Tibial artery (tissue), 4 donors: ENCODE data around the gene GAL.

Source experiments
- DNase-seq, 2 donors: peaks; one replicate each; pipeline ENCODE4 v3.0.0-alpha.2; 2019
- H3K27ac ChIP-seq, 2 donors: fragments of 200-600 bp; sonication (generic) in 1 of 2; 1 replicate in 1 of 2; 2 replicates in 1 of 2; pipeline ENCODE4 v1.5.1; 2018 to 2019; ENCODE audit warnings: mild to moderate bottlenecking in 1 of 2
- H3K27me3 ChIP-seq, 2 donors: fragments of 200-600 bp; sonication (generic) in 1 of 2; one replicate each; pipeline versions ENCODE4 v1.5.1 to v1.6.0; 2016 to 2019
- H3K36me3 ChIP-seq, 3 donors: fragments of 200-600 bp; sonication (generic) in 2 of 3; one replicate each; pipeline ENCODE4 v1.5.1; 2016 to 2019; ENCODE audit warnings: mild to moderate bottlenecking in 2 of 3
- H3K4me1 ChIP-seq, 4 donors: fragments of 200-600 bp; sonication (generic) in 2 of 4; 1 replicate in 3 of 4; 2 replicates in 1 of 4; pipeline ENCODE4 v1.5.1; 2016 to 2019
- H3K4me3 ChIP-seq, 2 donors: fragments of 200-600 bp; sonication (generic) in 1 of 2; 1 replicate in 1 of 2; 2 replicates in 1 of 2; pipeline ENCODE4 v1.5.1; 2018 to 2019; ENCODE audit warnings: mild to moderate bottlenecking in 2 of 2
- H3K9me3 ChIP-seq, 3 donors: fragments of 200-600 bp; sonication (generic) in 1 of 3; one replicate each; pipeline ENCODE4 v1.5.1; 2016 to 2019
- CTCF ChIP-seq, 2 experiments: fragments of 200-600 bp in 1 of 2; fragments of 450-650 bp in 1 of 2; IDR thresholded peaks; one replicate each; pipeline ENCODE4 v1.5.1; 2017 to 2019; ENCODE audit warnings: antibody characterized with exemption in 2 of 2, mild to moderate bottlenecking in 1 of 2, moderate library complexity in 1 of 2
- intact Hi-C: fragments of 100-400 bp; cut with DNase I; formaldehyde crosslinking; loops from one replicate; pipeline ENCODE4 v1.15.0; 2023; ENCODE audit warnings: low total_unique reads

Gene GAL

GRCh38 chr11:68657021-68657780 lies 27.1 kb upstream of the GAL start:
- no peak for DNase-seq
- Histone ChIP-seq H3K27ac (no peak overlapping the region), H3K4me1 (peaks cover 0 to 5% (median 0%) of the 10 kb centered on the region in 4 donors), H3K27me3 (peaks cover 0 to 45% of the 10 kb centered on the region in 2 donors), H3K4me3 (no peak overlapping the region), H3K36me3 (no peaks in the 10 kb centered on the region), H3K9me3 (peaks cover 0 to 5% (median 0%) of the 10 kb centered on the region in 3 donors)
- TF ChIP-seq CTCF (IDR thresholded peaks at IDR 0.05): no peak
- intact Hi-C loops: no loop called here

- H3K27ac ChIP-seq: no peak overlapping the region
Measured at GRCh38 chr11:68658097-68658496, 26.2 kb upstream of the GAL start.

GRCh38 chr11:68658661-68659060 lies 25.7 kb upstream of the GAL start:
- intact Hi-C loops: no loop called here
- peak in 1 of 2 donors; percentile 51 for DNase-seq
- no peak for TF ChIP-seq CTCF (IDR thresholded peaks at IDR 0.05)
- Histone ChIP-seq H3K27me3 (peaks cover 0 to 37% of the 10 kb centered on the region in 2 donors), H3K36me3 (no peaks in the 10 kb centered on the region), H3K9me3 (peaks cover 0 to 5% (median 0%) of the 10 kb centered on the region in 3 donors), H3K4me1 (peaks cover 0 to 5% (median 0%) of the 10 kb centered on the region in 4 donors), H3K27ac (no peak overlapping the region), H3K4me3 (no peak overlapping the region)

More at GRCh38 chr11:68658097-68658496, 26.2 kb upstream of the GAL start:
- H3K4me1 ChIP-seq: peaks cover 0 to 5% (median 0%) of the 10 kb centered on the region in 4 donors
- H3K36me3 ChIP-seq: no peaks in the 10 kb centered on the region
- intact Hi-C loops: no loop called here
- DNase-seq: no peak
- peaks cover 0 to 5% (median 0%) of the 10 kb centered on the region in 3 donors for H3K9me3 ChIP-seq
- H3K4me3 ChIP-seq: no peak overlapping the region
- H3K27me3 ChIP-seq: peaks cover 0 to 37% of the 10 kb centered on the region in 2 donors
- TF ChIP-seq CTCF (IDR thresholded peaks at IDR 0.05): no peak

GRCh38 chr11:68659158-68659921 lies 25.0 kb upstream of the GAL start:
- peak; percentile 66 to 77 for DNase-seq
- no peak for TF ChIP-seq CTCF (IDR thresholded peaks at IDR 0.05)
- no peak overlapping the region for H3K4me3 ChIP-seq
- intact Hi-C loops: no loop called here
- peaks cover 0 to 4% (median 0%) of the 10 kb centered on the region in 3 donors for H3K9me3 ChIP-seq
- no peak overlapping the region for H3K27ac ChIP-seq
- peaks cover 0 to 37% of the 10 kb centered on the region in 2 donors for H3K27me3 ChIP-seq
- no peaks in the 10 kb centered on the region for H3K36me3 ChIP-seq
- H3K4me1 ChIP-seq: peaks cover 0 to 5% (median 0%) of the 10 kb centered on the region in 4 donors

GRCh38 chr11:68660066-68660810 lies 24.1 kb upstream of the GAL start:
- H3K27me3 ChIP-seq: peaks cover 0 to 43% of the 10 kb centered on the region in 2 donors
- no peaks in the 10 kb centered on the region for H3K36me3 ChIP-seq
- TF ChIP-seq CTCF (IDR thresholded peaks at IDR 0.05): no peak
- no peak overlapping the region for H3K27ac ChIP-seq
- DNase-seq: no peak
- intact Hi-C loops: no loop called here
- H3K4me3 ChIP-seq: no peak overlapping the region
- H3K9me3 ChIP-seq: no peaks in the 10 kb centered on the region
- peaks cover 0 to 5% (median 0%) of the 10 kb centered on the region in 4 donors for H3K4me1 ChIP-seq
